Nephron (organoid): ENCODE results near the gene FSHB.

ENCODE experiments used
- H3K27ac Mint-ChIP-seq, 3 experiments: 2 replicates each; pipeline ENCODE4 v1.8.0; 2020; ENCODE audit warnings: mixed read lengths in 3 of 3, mild to moderate bottlenecking in 2 of 3, moderate library complexity in 1 of 3
- H3K27me3 Mint-ChIP-seq: 2 replicates; pipeline ENCODE4 v1.8.0; 2021; ENCODE audit warnings: low read depth, mild to moderate bottlenecking, moderate library complexity, mixed read lengths
- H3K36me3 Mint-ChIP-seq: 2 replicates; pipeline ENCODE4 v1.8.0; 2020; ENCODE audit warnings: low read depth, mixed read lengths
- H3K4me1 Mint-ChIP-seq: 2 replicates; pipeline ENCODE4 v1.8.0; 2020; ENCODE audit warnings: mixed read lengths
- H3K4me3 Mint-ChIP-seq, 3 experiments: 2 replicates each; pipeline ENCODE4 v1.8.0; 2020; ENCODE audit warnings: mild to moderate bottlenecking in 3 of 3, mixed read lengths in 3 of 3, moderate library complexity in 2 of 3
- H3K9me3 Mint-ChIP-seq: 2 replicates; pipeline ENCODE4 v1.8.0; 2020; ENCODE audit warnings: mixed read lengths
- TF ChIP-seq, protein P1 (sequence below), 3 experiments: fragments of 200-600 bp; sonication (generic); IDR thresholded peaks; one replicate each; pipeline ENCODE4 v1.5.0; 2021; ENCODE audit warnings: antibody characterized with exemption in 3 of 3; ENCODE audit not compliant: unreplicated experiment in 3 of 3

Gene FSHB

DNA sequence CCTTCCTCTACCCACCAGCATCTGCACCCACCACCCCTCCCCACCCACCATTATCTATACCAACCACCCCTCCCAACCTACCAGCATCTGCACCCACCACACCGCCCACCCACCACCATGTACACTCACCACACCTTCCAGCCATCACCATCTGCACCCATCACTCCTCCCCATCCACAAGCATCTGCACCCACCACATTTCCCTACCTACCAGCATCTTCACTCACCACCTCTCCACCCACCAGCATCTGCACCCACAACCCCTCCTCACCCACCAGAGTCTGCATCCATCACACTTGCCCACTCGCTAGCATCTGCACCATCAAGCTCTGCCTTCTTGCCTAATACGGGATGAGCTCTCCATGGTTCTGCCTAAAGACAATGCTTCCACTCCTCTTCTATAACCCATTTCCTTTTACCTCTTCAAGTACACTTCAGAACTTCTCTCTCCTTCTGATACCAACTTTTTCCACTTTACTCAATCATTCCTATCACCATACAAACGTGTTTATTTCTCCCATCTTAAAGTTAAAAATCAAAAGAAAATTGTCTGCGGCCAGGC, 2.4 kb upstream of the FSHB start:
- Mint-ChIP-seq H3K4me3 (no peak overlapping the region), H3K36me3 (no peaks in the 10 kb centered on the region), H3K27ac (no peak overlapping the region), H3K27me3 (peaks cover 5% of the 10 kb centered on the region), H3K4me1 (no peaks in the 10 kb centered on the region), H3K9me3 (peaks cover 9% of the 10 kb centered on the region)
- TF ChIP-seq, protein P1, sequence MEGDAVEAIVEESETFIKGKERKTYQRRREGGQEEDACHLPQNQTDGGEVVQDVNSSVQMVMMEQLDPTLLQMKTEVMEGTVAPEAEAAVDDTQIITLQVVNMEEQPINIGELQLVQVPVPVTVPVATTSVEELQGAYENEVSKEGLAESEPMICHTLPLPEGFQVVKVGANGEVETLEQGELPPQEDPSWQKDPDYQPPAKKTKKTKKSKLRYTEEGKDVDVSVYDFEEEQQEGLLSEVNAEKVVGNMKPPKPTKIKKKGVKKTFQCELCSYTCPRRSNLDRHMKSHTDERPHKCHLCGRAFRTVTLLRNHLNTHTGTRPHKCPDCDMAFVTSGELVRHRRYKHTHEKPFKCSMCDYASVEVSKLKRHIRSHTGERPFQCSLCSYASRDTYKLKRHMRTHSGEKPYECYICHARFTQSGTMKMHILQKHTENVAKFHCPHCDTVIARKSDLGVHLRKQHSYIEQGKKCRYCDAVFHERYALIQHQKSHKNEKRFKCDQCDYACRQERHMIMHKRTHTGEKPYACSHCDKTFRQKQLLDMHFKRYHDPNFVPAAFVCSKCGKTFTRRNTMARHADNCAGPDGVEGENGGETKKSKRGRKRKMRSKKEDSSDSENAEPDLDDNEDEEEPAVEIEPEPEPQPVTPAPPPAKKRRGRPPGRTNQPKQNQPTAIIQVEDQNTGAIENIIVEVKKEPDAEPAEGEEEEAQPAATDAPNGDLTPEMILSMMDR (IDR thresholded peaks at IDR 0.05; ENCODE audit: unreplicated experiment in 3 of 3) = no peak

DNA sequence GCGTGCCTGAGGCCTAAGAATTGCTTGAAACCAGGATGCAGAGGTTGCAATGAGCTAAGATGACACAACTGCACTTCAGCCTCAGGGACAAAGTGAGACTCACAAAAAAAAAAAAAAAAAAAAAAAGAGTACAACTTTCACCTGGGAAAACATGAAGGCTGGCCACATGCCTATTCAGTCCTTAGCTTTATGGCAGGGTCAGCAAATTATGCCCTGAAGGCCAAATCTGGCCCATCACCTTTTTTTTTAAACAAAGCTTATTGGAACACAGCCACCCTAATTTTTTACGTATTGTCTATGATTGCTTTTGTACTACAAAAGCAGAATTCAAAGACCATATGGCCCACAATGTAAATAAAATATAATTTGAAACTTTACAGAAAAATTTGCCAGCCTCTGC, 8.2 kb downstream of the FSHB start:
- Mint-ChIP-seq H3K4me3 (no peak overlapping the region), H3K27ac (no peak overlapping the region), H3K27me3 (no peaks in the 10 kb centered on the region), H3K36me3 (no peaks in the 10 kb centered on the region), H3K4me1 (no peaks in the 10 kb centered on the region), H3K9me3 (no peaks in the 10 kb centered on the region)
- TF ChIP-seq, protein P1 (IDR thresholded peaks at IDR 0.05; ENCODE audit: unreplicated experiment in 3 of 3) = no peak

DNA sequence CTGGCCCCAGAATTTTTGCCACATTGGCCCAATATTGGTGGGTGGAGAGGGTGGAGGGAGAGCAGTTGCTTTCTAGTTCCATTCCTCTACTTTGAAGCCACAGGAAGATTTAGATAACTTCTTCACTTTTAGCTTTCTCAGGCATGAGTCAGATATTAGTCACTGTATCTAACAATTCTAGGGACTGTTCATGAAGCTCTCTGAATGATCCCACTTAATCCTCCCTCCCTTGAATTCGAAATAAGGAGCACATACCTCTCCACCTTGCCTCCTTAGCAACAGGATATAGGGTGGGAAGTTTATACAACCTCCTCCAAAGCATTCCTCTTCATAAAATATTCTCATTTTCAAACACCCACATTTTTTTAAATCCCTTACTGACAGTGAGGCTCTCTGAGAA, 13.5 kb downstream of the FSHB start:
- no peaks in the 10 kb centered on the region for H3K9me3 Mint-ChIP-seq
- H3K27me3 Mint-ChIP-seq = no peaks in the 10 kb centered on the region
- no peaks in the 10 kb centered on the region for H3K36me3 Mint-ChIP-seq
- no peak overlapping the region for H3K27ac Mint-ChIP-seq
- TF ChIP-seq, protein P1 (IDR thresholded peaks at IDR 0.05; ENCODE audit: unreplicated experiment in 3 of 3) = no peak
- no peaks in the 10 kb centered on the region for H3K4me1 Mint-ChIP-seq
- H3K4me3 Mint-ChIP-seq = no peak overlapping the region

DNA sequence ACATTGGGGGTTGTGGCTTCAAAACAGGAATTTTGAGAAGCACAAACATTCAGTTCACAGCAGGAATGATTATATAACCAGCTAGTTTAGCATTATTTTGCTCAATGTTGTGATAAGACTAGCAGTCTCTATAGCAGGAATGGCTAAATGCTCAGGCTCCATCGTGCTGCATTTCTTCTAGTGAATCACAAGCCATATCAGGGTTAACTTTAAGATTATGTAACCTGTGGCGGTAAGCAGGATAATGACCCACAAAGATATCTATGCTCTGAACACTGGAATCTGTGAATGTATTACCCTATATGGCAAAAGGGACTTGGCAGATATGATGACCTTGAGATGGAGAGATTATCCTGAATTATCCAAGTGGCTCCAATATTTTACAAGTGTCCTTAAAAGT, 14.8 kb downstream of the FSHB start:
- H3K36me3 Mint-ChIP-seq = no peaks in the 10 kb centered on the region
- H3K27me3 Mint-ChIP-seq = no peaks in the 10 kb centered on the region
- TF ChIP-seq, protein P1 (IDR thresholded peaks at IDR 0.05; ENCODE audit: unreplicated experiment in 3 of 3) = no peak
- H3K4me1 Mint-ChIP-seq = no peaks in the 10 kb centered on the region
- no peak overlapping the region for H3K27ac Mint-ChIP-seq
- H3K9me3 Mint-ChIP-seq = no peaks in the 10 kb centered on the region
- no peak overlapping the region for H3K4me3 Mint-ChIP-seq

DNA sequence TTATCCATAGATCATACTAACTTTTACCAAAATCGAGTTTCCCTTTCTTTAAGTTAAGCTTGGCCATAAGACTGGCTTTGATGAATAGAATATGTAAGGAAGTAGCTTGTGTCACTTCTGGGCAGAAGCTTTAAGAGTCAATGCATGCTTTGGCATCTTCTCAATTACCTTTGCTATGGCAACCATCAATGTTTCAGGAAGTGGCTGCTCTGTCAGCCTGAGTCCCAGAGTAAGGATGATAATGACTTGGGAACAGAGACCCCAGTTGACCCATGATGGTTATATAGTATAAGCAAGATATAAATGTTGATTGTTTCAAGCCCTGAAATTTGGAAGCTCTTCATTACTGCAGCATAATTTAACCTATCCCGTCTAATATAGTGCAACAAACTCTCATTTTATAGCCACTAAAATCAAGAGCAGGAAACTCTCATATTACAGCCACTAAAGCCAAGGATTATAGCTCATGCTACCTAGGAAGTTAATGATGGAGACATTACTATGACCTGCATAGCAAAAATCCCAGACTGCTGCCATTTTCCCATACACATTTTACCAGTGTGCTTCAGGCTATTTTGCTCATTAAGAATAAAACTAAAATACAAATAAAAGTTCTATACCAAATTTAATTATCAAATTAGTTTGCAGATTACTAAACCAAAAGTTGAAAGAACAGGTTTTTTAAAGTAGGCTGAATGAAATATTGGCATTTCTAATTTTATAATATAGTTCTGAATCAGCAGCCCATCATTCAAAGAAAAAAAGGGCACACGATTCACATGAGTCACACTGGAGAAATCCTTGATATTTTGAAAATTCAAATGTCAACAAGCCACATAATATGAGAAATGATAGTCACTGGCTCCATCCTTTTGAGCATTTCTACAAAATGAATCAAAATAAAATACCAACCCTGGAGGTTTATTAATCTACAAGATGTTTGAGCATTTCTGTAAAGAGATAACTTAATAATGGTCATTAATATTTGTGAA, 23.8 kb downstream of the FSHB start:
- peaks cover 2% of the 10 kb centered on the region for H3K9me3 Mint-ChIP-seq
- H3K36me3 Mint-ChIP-seq = no peaks in the 10 kb centered on the region
- H3K4me1 Mint-ChIP-seq = no peaks in the 10 kb centered on the region
- H3K27ac Mint-ChIP-seq = no peak overlapping the region
- TF ChIP-seq, protein P1 (IDR thresholded peaks at IDR 0.05; ENCODE audit: unreplicated experiment in 3 of 3) = no peak
- H3K27me3 Mint-ChIP-seq = no peaks in the 10 kb centered on the region
- H3K4me3 Mint-ChIP-seq = no peak overlapping the region
